Pancreas (tissue), 10 donors: ENCODE data around the gene IL21R. TPM values are rescaled to one million over a fixed set of nuclear protein-coding genes. Genes with fewer than 3 reads are reported as not detected.

Experiments used
- ATAC-seq, 4 donors: fragments of 200-7000 bp; cut with Tn5 transposase; one replicate each; pipeline versions ENCODE4 v1.8.0 to v1.9.1; 2020; ENCODE audit warnings: mild to moderate bottlenecking in 4 of 4, moderate library complexity in 4 of 4
- DNase-seq, 6 donors: peaks; one replicate each; pipeline ENCODE4 v3.0.0-alpha.2; 2020
- FAIRE-seq: peaks from 2 replicates; lab custom pipeline; 2012; peaks lifted over from hg19 to GRCh38; lab: Jason Lieb, UNC
- H3K27ac ChIP-seq, 4 donors: fragments of 200-600 bp; sonication (generic); 1 replicate in 3 of 4; 2 replicates in 1 of 4; pipeline versions ENCODE4 v1.5.0 to v1.8.0; 2020
- H3K27me3 ChIP-seq, 4 donors: fragments of 200-600 bp; one replicate each; pipeline ENCODE4 v1.8.0; 2021
- H3K36me3 ChIP-seq, 3 donors: fragments of 200-600 bp; sonication (generic) in 1 of 3; one replicate each; pipeline versions ENCODE4 v1.5.0 to v1.8.0; 2020 to 2021
- H3K4me1 ChIP-seq, 3 donors: fragments of 200-600 bp; one replicate each; pipeline ENCODE4 v1.8.0; 2021
- H3K4me3 ChIP-seq, 4 donors: fragments of 200-600 bp; sonication (generic) in 2 of 4; one replicate each; pipeline versions ENCODE4 v1.5.0 to v1.8.0; 2020 to 2021
- H3K9me3 ChIP-seq, 4 donors: fragments of 200-600 bp; one replicate each; pipeline ENCODE4 v1.8.0; 2021
- WGBS, 2 donors: extraction: QIAGEN DNeasy Blood & Tissue Kit; methylation state at CpG; one replicate each; pipeline ENCODE4 v1.1.7; 2013; 5-methylcytosine and 5-hydroxymethylcytosine counted together
- intact Hi-C, 3 donors: fragments of 100-400 bp; cut with DNase I; formaldehyde crosslinking; loops; one replicate each; pipeline versions ENCODE4 v1.11.1 to v1.14.2; 2022
- polyA plus RNA-seq, 2 donors: library from polyadenylated mRNA; stranded (reverse); fragments of 200-250 nt; gene quantifications; one replicate each; pipeline ENCODE4 v1.2.3, GENCODE V29; 2013
- total RNA-seq, 6 donors: library from RNA; stranded (reverse); fragmentation: NEBNext Ultra II Directional in 4 of 6; extraction: Animal tissue kit (Norgen Biotek cat#: 25700) in 4 of 6; gene quantifications; one replicate each; pipeline versions ENCODE4 v1.2.1 to v1.2.4, GENCODE V29; 2021 to 2023
- TF ChIP-seq, protein P1 (sequence below), 4 donors: fragments of 200-600 bp; sonication (generic) in 3 of 4; IDR thresholded peaks; one replicate each; pipeline versions ENCODE4 v1.5.0 to v1.8.0; 2021; ENCODE audit warnings: antibody characterized with exemption in 4 of 4
- donor health status: healthy with polysubstance abuse.
- donor health status: DM: no; HTN: no; CAD: no; lungs with moderate emphysema.
- donor health status: DM: no; HTN: no; CAD: no.
- donor health status: control.
- donor health status: control.
- donor health status: Bipolar disorder and iron deficiency.
- donor health status: DM: yes; HTN: yes; CAD: no.
- donor health status: DM: no; HTN: no; CAD: no.
- donor health status: DM: no; HTN: no; CAD: no.
- donor health status: DM: yes; HTN: yes; CAD: no.

IL21R gene
- total and polyA plus RNA-seq, 8 donors: 0.08 to 0.79 (median 0.31) TPM; not detected in 2

DNA sequence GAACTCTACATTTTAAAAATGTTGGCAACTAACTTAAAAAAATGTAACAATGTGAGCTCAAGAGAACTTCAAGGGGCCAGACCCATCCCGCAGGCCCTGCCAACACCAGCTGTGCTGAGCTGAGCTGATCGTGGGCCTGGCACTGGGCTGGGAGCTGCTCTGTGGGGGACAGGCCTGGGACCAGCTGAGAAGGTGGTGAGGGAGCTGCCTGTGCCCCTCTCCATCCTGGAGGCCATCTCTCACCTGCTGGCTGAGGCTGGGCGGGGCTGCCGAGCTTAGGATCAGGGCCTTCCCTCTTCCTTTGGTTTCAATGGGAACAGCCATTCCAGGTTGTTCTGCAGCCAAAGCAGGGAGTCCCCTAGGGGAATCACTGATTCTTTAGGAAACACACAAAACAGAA is 58.2 kb downstream of the IL21R start:
- intact Hi-C loops: loop anchor here in 1 of 3 donors (5.0 kb wide), 1 partner anchor 293 kb away; no protein-coding TSS in a partner anchor
- Histone ChIP-seq H3K27ac (no peak overlapping the region), H3K4me1 (no peaks in the 10 kb centered on the region), H3K27me3 (no peaks in the 10 kb centered on the region), H3K36me3 (peaks cover 7 to 46% (median 33%) of the 10 kb centered on the region in 3 donors), H3K4me3 (no peak overlapping the region), H3K9me3 (no peaks in the 10 kb centered on the region)
- ATAC-seq (no peak), FAIRE-seq (no peak), DNase-seq (no peak)
- WGBS, 2 donors: 78 to 88% methylated on average over 4 of the region's 4 CpGs
- TF ChIP-seq, protein P1, sequence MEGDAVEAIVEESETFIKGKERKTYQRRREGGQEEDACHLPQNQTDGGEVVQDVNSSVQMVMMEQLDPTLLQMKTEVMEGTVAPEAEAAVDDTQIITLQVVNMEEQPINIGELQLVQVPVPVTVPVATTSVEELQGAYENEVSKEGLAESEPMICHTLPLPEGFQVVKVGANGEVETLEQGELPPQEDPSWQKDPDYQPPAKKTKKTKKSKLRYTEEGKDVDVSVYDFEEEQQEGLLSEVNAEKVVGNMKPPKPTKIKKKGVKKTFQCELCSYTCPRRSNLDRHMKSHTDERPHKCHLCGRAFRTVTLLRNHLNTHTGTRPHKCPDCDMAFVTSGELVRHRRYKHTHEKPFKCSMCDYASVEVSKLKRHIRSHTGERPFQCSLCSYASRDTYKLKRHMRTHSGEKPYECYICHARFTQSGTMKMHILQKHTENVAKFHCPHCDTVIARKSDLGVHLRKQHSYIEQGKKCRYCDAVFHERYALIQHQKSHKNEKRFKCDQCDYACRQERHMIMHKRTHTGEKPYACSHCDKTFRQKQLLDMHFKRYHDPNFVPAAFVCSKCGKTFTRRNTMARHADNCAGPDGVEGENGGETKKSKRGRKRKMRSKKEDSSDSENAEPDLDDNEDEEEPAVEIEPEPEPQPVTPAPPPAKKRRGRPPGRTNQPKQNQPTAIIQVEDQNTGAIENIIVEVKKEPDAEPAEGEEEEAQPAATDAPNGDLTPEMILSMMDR (IDR thresholded peaks at IDR 0.05): no peak

DNA sequence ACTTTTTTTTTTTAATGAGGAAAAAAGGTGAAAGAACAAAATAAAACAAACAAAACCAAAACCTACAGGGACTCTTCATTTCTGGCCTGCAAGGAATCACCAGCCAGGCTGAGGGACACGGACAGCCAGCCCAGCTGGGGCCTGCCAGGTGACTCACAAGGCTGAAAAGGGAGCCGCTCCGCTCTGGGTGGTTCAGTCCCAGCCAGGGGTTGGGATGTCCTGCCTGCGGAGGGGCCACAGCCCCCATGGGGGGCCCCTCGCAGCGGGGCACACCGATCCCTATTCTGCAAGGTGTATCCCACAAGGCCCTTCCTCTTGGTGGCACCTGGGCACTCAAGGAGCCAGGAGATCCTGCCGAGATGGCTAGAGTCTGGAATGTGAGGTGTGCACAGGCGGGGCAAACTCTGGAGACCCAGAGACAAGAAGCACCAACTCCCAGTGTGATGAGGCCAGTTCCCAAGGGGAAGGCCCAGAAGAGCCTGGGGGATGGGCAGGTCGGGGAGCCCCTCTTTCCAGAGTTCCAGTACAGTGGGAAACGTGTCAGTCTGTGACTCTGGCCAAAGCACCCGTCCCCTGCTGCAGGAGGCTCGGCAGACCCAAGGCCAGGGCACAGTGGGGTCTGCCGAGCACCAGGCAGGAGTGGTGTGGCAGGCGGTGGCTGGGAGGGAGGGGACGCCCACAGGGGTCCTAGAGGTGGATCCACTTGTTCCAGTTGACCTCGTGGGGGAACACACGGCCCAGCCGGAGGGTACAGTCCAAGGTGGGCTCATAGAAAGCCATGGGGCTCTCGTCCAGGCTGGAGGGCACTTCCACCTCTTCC is 58.9 kb downstream of the IL21R start:
- H3K27me3 ChIP-seq: no peaks in the 10 kb centered on the region
- intact Hi-C loops: loop anchor here in 1 of 3 donors (5.0 kb wide), 1 partner anchor 294 kb away; no protein-coding TSS in a partner anchor
- H3K36me3 ChIP-seq: peaks cover 7 to 52% (median 33%) of the 10 kb centered on the region in 3 donors
- DNase-seq (no peak), ATAC-seq (no peak), FAIRE-seq (no peak)
- WGBS, 2 donors: 83 to 88% methylated on average over 20 of the region's 20 CpGs
- H3K27ac ChIP-seq: no peak overlapping the region
- TF ChIP-seq, protein P1 (IDR thresholded peaks at IDR 0.05): no peak
- no peaks in the 10 kb centered on the region for H3K4me1 ChIP-seq
- no peak overlapping the region for H3K4me3 ChIP-seq
- no peaks in the 10 kb centered on the region for H3K9me3 ChIP-seq

DNA sequence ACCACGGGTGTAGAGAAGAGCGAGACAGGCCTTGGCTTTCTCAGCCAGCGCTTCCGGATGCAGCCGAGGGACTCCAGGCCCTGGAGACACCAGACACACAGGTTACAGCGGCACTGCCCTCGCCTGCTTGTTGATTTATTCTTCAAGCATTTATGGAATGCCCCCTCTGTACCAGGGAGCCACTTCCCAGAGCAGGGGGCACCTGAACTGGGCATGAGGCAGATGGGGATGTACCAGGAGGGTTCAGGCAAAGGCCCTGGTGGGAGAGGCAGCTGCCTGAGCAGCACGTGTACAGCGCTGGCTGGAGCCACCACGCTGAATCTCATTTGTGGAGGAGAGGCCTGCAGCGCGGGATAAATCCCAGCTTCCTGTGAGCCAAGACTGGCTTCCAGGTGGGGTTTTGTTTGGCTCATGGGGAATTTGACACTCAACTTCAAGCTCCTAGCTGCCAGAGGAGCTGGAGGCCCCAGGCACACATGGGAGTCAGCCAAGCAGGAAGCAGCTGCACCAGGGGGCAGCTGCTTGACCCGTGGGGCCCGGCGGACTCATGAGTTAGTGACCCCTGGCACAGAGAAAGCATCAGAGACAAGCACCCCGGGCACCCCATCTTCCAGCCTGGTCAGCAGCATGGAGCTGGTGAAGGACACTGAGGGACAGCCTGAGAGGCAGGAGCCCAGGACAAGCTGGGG is 59.7 kb downstream of the IL21R start:
- H3K9me3 ChIP-seq: no peaks in the 10 kb centered on the region
- no peak overlapping the region for H3K4me3 ChIP-seq
- ATAC-seq: no peak
- no peak overlapping the region for H3K27ac ChIP-seq
- no peaks in the 10 kb centered on the region for H3K27me3 ChIP-seq
- TF ChIP-seq, protein P1 (IDR thresholded peaks at IDR 0.05): no peak
- FAIRE-seq: no peak
- H3K4me1 ChIP-seq: no peaks in the 10 kb centered on the region
- no peak for DNase-seq
- WGBS, 2 donors: 83 to 85% methylated on average over 16 of the region's 16 CpGs
- intact Hi-C loops: loop anchor here in 1 of 3 donors (5.0 kb wide), 1 partner anchor 294 kb away; no protein-coding TSS in a partner anchor
- peaks cover 7 to 60% (median 33%) of the 10 kb centered on the region in 3 donors for H3K36me3 ChIP-seq

DNA sequence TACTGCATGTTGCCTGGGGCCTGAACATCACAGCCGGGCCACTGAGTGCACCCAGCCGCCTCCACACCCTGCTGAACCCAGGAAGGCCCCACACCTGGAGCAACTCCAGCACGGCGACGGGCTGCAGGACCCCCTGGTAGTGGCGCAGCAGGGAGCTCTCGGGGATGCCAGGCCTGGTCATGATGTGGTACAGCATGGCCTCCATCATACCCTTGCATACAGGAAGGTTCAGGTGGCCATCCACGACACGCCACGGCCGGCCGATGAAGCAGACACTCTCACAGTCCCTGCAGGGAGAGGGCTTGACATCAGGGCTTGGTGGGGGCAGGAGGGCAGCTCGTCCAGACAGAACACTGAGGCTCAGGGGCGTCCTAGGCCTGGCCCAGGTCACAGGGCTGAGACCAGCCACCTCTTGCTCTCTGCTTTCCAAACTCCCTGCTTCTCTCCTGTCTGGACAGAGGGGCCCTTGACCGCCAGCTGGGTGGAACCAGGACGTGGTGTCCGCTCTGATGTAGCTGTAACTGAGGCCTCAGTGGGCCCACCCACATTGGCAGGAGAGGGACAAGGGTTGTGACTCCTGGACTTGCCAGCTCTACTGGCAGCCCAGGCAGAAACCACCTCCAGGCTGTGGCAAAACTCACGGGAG is 60.3 kb downstream of the IL21R start:
- ATAC-seq (no peak), DNase-seq (no peak), FAIRE-seq (no peak)
- intact Hi-C loops: loop anchor here in 1 of 3 donors (5.0 kb wide), 1 partner anchor 295 kb away; no protein-coding TSS in a partner anchor
- Histone ChIP-seq H3K27me3 (no peaks in the 10 kb centered on the region), H3K9me3 (no peaks in the 10 kb centered on the region), H3K4me1 (no peaks in the 10 kb centered on the region), H3K4me3 (no peak overlapping the region), H3K36me3 (peaks cover 7 to 67% (median 37%) of the 10 kb centered on the region in 3 donors), H3K27ac (no peak overlapping the region)
- 89 to 95% methylated on average over 18 of the region's 18 CpGs for WGBS, 2 donors
- TF ChIP-seq, protein P1 (IDR thresholded peaks at IDR 0.05): no peak
